GM18498 (cell line): Measurements from ENCODE around the gene ATXN10.

Experiments used
- ATAC-seq: cut with Tn5 transposase; IDR thresholded peaks from one replicate; pipeline ENCODE4 v1.9.1; 2021; ENCODE audit warnings: mild to moderate bottlenecking, moderate library complexity; ENCODE audit not compliant: unreplicated experiment

ATXN10 gene

GRCh38 chr22:45754822-45755221 is 83.2 kb downstream of the ATXN10 start:
- ATAC-seq: no peak

- ATAC-seq: no peak
These were observed 84.9 kb downstream of the ATXN10 start for GRCh38 chr22:45756558-45756957.

- ATAC-seq: no peak
These were observed 85.4 kb downstream of the ATXN10 start for GRCh38 chr22:45757068-45757467.

GRCh38 chr22:45757936-45758335 is 86.3 kb downstream of the ATXN10 start:
- ATAC-seq: no peak

GRCh38 chr22:45758603-45759002 is 87.0 kb downstream of the ATXN10 start:
- no peak for ATAC-seq

GRCh38 chr22:45760682-45761081 is 89.0 kb downstream of the ATXN10 start:
- no peak for ATAC-seq

DNA sequence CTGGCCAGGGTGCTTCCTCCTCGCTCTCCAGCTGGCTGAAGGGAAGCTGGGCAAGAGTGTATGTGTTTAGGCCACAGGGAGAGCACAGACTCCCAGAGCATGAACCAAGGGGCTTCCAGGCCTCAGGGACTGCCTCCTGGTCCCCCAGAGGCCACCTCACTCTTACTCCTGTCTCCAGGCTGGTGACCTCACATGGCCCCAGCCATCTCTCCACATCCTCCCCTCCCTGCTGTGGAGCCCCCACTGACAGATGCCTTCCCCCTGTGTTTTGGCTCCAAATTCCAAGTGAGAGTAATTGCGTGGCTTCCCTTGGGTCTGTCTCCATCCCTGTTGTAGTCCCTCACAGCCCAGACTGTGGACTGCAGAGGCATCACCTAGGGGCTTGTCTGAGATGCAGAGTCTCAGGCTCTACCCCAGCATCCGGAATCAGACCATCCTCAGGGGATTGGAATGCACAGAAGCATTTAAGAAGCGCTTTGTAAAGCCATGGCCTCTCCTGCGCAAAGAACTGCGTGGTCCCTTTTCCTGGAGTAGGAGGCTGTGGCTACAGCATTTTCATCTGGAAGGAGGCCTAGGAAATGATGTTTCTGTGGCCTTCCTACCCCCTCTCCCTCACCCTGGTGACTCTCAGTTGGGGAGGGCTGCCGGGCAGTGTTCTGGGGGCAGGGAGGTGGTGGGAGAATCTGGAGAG is 91.1 kb downstream of the ATXN10 start:
- ATAC-seq: no peak

GRCh38 chr22:45763236-45763624 is 91.6 kb downstream of the ATXN10 start:
- no peak for ATAC-seq

DNA sequence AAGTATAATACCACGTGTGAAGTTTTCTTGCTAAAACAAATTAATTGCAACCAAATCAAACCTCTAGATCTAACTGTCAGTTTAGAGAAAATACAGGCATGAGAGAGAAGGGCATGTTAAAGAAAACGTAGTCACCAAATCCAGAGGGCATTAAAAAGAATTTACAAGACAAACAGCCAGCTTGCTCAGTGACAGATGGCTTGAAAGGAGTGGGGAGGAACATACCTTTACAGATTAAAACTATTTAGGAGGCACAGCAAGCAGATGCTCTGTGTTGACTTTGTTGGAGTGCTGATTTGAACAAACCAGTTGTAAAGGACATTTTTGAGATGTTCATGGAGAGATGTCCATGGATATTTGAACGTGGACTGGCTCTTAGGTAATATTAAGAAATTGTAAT is 96.9 kb downstream of the ATXN10 start:
- no peak for ATAC-seq

DNA sequence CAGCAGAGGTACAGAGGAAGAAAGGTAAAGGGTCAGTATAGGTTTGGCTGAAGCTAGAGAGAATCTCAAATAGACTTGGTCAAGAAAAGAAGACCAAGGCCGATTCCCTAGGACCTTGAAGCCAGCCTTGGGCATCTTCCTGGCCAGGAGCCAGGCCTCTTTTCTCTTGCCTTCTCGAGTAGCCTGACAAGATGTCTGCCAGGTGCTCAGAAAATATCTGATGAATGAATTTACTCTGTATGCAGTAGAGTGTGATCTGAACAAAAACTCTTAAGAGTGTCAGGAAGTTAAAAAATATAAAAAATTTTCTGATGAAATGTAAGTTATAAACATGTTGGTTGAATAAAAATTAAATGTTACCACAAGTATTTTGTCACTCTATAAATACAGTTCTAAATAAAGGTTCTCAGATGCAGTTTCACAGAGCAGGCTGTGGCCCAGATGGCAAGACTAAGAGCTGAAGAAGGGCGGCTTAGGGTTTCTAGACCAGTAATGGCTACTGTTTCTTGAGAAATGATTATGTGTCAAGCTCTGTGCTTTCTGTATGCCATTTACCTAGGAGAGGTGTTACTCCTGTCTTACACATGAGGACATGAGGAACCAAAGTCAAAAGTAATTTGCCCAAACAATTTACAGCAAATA is 98.1 kb downstream of the ATXN10 start:
- no peak for ATAC-seq

DNA sequence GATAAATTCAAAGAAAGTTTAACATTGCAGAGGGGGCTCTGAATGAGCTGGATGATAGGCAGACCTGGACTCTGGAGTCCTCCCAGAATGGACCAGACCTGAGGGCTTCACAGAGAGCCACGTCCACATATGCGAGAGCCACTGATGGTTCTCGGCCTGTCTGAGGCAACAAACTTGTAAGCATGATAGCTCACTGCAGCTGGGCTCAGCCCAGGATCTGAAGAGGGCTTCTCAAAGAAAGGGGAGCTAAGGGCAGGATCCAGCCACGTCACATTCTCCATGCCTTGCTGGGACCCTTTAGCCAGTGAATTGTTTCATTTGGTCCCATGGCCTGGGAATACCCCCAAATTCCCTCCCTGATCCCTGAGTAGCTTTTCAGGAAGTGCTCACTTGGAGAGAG is 98.9 kb downstream of the ATXN10 start:
- no peak for ATAC-seq

- no peak for ATAC-seq
These were observed 99.4 kb downstream of the ATXN10 start for GRCh38 chr22:45771057-45771456.

DNA sequence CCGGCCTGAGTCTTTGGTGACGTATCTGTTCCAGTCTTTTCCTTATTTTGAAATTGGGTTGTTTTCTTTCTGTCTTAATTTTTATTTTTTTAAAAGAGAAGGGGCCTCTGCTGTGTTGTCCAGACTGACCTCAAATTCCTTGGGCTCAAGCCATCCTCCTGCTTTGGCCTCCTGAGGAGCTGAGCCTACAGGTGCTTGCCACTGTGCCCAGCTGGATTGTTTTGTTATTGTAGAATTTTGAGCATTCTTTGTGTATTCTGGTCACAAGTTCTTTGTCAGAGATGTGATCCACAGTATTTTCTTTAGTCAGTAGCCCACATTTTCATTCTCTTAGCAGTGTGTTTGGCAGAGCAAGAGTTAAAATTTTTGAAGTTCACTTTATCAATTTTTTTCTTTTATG is 100.1 kb downstream of the ATXN10 start:
- no peak for ATAC-seq

DNA sequence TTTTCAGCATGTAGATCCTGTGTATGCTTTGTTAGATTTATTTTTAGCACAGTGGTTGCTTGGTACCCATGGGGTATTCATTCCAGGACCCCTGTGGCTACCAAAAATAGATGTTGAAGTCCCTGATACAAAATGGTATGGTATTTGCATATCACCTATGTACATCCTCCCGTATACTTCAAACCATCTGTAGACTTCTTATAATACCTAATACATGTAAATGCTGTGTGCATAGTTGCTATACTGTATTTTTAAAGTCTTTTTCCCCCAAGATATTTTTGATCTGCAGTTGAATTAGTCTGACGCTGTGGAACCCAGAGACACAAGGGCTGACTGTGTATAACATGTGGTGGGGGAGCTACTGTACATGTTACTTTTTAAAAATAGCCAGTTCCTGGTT is 101.1 kb downstream of the ATXN10 start:
- no peak for ATAC-seq

- ATAC-seq: no peak
These were observed 102.5 kb downstream of the ATXN10 start for GRCh38 chr22:45774001-45774670.

GRCh38 chr22:45775062-45775461 is 103.4 kb downstream of the ATXN10 start:
- no peak for ATAC-seq

- peak; percentile 72 for ATAC-seq
These were observed 104.1 kb downstream of the ATXN10 start for GRCh38 chr22:45775569-45776312.

- peak; percentile 26 for ATAC-seq
These were observed 104.6 kb downstream of the ATXN10 start for GRCh38 chr22:45776313-45776585.

- ATAC-seq: no peak
These were observed 105.6 kb downstream of the ATXN10 start for GRCh38 chr22:45777046-45777851.

DNA sequence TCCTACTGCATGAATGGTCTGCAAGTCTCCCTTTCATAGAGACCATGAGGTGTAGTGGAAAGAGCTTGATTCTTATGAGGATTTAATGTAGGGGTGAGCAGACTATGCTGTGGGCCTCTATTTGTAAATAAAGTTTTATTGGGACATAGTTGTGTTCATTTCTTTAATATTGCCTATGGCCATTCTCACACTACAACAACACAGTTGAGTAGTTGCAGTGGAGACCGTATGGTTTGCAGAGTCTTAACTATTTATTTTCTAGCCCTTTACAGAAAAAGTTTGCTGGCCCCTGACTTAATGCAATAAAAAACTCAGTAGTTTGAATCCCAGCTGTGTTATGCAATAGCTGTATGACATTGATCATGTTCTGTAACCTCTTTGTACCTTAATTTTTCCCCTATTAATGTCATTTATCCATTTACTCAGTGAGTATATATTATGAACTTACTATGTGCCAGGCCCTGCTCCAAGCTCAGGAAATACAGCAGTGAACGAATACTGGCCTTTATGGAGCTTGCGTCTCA is 106.3 kb downstream of the ATXN10 start:
- ATAC-seq: no peak

DNA sequence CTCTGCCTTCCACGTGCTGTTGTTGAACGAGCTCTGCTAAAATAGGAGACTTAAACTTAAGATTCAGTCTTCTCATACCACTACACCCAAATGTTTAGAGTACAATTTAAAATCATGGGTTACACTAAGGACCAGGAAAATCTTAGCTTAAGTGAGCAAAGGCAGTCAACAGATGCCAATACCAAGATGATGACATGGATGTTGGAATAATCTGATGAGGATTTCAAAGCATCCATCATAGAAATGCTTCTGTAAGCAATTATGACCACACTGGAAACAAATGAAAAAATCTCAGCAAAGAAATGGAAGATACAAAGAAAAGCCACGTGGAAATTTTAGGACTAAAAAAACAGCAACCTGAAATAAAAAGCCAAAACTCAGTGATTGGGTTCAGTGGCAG is 109.8 kb downstream of the ATXN10 start:
- no peak for ATAC-seq
